A172 (cell line): ENCODE measurements around the gene LDAH. TPM values are rescaled to one million over a fixed set of nuclear protein-coding genes. Genes with fewer than 3 reads are reported as not detected.

Experiments
- DNase-seq: peaks from one replicate; pipeline ENCODE4 v3.0.0-alpha.2; 2015; ENCODE audit warnings: low spot score
- total RNA-seq: library from RNA; depleted of rRNA; stranded (reverse); fragments of >200 nt; shearing (Covaris generic); gene quantifications from 2 replicates; pipeline ENCODE4 v1.2.3, GENCODE V29; 2014

The LDAH gene
- total RNA-seq, 1 experiment from 2014 or later, result 25.0 TPM

DNA sequence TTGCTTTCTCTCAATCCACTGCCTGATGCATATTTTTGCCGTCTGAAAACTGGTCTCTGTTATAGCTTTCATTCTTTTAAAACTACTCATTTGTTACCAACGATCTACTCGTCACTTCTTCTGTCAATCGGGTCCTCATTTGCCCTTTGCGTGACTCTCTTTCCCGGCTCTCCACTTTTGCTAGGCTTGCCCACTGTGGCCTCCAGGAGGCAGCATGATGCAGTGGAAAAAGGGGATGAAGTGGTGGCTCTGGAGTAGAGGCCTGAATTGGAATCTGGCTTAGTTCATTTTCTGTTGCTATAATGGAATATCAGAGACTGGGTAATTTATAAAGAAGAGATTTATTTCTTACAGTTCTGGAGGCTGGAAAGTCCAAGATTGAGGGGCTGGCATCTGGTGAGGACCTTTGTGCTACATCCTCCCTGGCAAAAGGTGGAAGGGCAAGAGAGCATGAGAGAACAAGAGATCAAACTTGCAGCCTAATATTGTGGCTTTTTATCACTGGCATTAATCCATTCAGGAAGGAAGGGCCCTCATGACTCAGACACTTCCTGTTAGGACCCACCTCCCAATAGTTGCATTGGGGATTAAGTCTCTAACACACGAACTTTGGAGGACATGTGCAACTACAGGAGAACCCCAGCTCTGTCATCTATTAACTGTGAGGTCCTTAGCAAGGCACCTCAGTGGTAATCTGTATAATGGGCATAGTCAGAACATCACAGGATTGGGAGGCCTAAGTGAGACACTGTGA is 140.6 kb downstream of the LDAH start:
- DNase-seq, result no peak

- DNase-seq, result no peak
Measured at GRCh38 chr2:20680744-20681375, 142.0 kb downstream of the LDAH start.

DNA sequence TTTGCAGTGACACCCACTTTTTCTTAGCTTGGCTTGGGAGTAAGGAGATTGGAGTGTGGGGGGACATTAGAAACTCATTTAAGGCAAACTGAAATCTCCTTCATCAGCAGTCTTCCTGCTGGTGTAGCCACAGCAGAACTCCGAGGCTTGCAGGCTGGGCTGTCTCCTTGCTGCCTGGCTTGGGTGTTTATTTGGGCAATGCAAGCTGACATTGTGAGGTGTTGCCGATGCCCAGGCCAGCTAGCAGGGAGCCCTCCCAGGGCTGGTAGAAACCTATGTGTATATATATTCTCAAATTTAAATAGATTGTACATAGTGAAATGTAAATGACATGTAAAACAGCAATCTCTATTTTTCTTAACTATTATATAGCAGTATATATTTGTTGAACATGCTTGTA is 144.1 kb downstream of the LDAH start:
- no peak for DNase-seq

DNA sequence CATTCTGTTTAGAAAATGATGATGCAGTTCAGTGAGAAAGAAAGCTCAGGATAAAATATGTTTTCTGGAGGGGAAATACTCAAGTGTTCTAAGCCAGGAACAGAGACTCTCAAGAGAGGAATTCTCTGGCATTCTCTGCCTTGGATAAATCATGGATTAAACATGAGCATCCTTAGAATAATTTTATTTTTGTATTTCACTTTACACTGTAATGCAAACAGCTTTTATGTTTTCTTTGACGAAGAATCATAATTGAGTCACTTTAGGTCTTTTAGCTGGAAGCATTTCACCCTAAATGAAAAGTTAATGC is 144.9 kb downstream of the LDAH start:
- no peak for DNase-seq

DNA sequence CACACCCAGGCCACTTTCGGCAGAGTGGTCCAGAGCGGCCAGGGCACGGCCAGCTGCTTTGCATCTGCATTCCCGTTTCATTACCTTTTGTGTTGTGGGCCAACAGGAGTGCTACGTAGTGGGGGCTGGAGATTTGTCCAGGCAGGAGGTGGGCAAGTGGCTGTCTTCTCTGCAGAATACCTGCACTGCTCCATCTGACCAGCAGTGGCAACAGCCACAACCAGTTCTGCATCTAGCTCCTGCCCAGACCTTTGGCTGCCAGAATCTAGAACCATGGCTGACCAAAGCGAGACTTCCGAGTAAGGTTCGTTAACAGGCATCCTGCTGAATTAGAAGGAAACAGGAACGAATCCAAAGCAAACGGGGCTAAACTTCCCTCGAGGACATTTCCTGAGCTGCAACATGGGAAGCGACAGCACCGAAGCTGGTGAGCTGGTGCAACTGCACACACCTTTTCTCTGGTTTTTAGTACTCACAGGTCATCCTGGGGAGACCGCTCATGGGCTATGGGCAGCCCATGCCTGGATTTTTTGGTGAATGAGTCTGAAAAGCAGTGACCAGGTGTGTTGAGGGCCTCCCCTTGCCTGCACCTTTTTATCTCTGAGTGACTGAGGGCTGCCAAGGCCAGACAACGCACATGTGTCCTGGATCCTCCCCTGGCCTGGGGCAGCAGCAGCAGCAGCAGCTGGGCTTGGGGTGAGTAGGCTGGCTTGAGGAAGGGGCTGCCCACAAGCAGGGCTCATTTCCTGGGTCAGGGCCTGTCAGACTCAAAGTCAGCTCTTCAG is 145.4 kb downstream of the LDAH start:
- no peak for DNase-seq

GRCh38 chr2:20676353-20677215 is 146.3 kb downstream of the LDAH start:
- DNase-seq, result no peak

- DNase-seq, result peak; percentile 41
Measured at GRCh38 chr2:20675701-20676352, 147.1 kb downstream of the LDAH start.

DNA sequence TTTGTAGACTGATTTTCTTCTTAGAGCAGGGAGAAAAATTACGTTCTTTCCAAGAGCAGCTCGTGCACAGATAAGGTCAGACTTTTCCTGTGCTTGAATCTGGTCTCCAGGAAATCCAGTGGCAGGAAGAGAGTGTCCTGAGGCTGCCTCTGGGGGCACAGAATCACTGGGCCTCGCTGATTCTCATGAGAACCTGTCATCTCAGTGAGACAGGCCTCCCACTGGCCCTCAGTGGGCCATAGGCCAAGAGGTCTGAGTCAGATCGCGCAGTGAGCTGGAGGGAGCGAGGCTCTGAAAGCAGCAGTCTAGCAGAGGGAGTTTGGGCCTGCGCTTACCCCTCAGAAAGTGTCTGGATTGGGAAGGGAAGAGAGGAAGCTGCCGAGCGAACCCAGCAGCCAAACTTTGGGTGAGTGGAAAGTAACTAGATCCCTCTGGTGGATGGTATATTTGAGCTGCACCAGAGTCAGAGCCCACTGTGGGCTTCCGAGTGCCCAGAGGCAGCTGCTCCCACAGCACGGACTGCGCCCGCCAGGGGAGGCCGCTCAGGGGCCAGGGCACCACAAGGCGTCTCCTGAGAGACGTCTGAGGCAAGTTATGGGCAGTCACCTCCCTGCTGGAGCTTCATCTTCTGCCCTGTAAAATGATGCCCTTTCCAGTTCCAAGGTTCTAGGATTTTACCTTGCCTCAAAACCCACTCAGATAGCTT is 147.8 kb downstream of the LDAH start:
- DNase-seq, result peak; percentile 90

GRCh38 chr2:20674309-20674965 is 148.5 kb downstream of the LDAH start:
- DNase-seq, result no peak

DNA sequence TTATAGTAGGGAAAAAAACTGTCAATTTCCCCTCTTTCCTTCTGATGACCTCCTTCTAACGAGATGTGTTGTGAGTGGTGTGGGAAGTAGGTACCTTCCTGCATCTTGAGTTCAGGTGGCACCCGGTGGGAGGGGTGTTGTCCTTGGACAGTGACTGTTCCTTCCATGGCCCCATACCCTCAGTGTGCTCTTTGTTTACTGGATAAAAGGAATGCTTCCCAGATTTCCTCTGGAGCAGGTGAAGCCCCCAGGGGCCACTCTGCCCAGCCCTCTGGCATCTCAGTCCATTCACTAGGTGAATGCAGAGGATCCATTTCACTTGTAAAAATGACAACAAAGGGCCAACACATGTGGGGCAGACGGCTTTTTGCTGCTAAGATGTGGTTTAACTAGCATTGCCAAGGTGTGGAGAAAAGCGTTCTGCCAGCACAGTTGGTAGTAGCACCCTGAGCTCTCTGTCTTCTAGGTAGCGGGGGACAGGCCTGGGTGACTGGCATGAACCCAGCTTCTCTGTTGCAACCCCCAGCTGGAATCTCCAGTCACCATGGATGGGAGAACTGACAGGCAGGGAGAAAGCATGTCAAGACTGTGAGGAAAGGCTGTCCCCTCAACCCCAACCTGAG is 149.1 kb downstream of the LDAH start:
- no peak for DNase-seq

DNA sequence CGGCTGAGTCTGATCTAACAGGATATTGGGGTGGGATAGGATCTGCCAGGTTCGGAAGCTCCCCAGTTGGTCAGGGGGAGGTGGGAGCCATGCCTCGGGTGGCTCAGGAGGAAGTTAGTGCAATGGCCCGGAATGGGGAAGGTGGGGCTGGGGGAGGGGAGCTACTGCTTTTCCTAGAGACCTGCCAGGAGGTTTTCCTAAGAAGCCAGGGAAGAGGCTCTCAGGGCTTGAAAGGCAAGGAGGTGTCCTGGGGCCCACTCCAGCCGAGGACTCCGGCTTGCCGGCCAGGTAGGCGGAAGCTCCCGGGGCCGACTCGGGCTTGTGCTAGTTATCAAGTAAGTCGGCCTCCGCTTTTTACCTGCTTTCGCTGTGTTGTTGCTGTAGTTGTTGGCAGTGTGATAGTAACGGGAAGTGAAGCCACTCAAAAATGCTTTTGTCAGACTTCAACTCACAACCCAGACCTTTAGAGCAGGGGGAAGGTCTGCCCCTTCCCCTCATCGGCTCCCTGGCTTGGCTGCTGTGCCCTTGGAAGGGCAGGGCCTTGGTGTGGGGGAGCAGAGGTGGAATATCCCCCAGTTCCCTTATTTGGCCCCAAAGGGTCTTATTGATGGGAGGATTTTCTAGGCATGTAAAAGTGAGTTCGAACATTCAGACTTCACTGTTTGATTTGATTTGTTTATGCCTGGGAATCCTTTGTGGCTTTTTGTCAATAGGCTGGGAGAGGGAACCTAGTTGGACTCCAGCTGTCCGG is 150.5 kb downstream of the LDAH start:
- DNase-seq, result no peak

DNA sequence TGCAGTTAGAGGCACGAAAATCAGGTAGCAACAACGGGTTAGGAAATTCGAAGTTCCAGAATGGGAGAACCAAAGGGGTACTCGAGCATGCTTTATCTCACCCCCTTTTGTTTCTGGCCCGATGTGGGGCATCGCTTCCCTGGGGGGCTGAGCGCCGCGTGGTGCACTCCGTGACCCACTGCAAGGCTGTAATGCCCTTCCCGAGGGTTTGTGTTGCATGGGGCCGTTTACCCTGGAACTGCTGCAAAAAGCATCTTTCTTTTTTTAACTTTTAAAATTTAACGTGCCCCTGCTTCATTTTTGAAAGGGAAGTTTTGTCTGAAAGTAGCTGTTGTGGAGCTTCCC is 151.2 kb downstream of the LDAH start:
- no peak for DNase-seq

- no peak for DNase-seq
Measured at GRCh38 chr2:20671036-20671735, 151.7 kb downstream of the LDAH start.

GRCh38 chr2:20670315-20671035 is 152.4 kb downstream of the LDAH start:
- DNase-seq, result no peak

- no peak for DNase-seq
Measured at GRCh38 chr2:20669562-20670314, 153.2 kb downstream of the LDAH start.

DNA sequence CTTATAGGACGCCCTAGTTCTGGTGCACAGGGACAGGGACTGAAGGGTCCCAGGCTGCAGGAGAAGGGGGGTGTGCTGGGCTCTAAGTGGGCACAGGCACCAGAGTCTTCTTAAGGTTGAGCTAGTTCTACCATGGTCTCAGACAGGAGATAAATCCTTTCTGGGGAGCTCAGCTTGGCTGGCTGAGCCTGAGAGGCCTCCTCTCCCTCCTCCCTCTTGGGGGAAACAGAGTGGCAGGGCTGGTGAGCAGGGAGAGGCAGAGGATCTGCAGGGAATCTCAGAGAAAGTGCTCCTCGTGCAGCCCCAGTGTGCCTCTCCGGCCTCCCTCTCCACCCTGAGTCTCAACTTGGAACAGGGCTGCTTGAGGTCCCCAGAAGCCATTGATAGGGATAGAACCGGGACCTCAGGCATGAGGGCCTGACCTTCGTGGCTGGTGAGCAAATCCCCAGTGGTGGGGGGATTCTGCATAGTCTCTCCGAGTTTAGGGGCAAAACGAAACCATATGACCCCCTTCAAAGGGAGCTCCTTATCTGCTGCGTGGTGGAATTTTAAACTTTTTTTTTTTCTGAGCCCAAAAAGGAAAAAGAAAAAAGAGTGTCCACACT is 153.9 kb downstream of the LDAH start:
- no peak for DNase-seq

GRCh38 chr2:20668451-20668850 is 154.4 kb downstream of the LDAH start:
- DNase-seq, result no peak
